Astrocyte of the cerebellum (primary cell): ENCODE results near the gene KCNIP3.

Source experiments
- DNase-seq: peaks from one replicate; pipeline ENCODE4 v3.0.0-alpha.2; 2011; ENCODE audit warnings: low read depth
- H3K4me3 ChIP-seq: 2 replicates; pipeline ENCODE4 v1.5.1; 2011; ENCODE audit warnings: mild to moderate bottlenecking, low read depth, low read length, moderate library complexity
- CTCF ChIP-seq: IDR thresholded peaks from 2 replicates; pipeline ENCODE4 v1.5.1; 2012; ENCODE audit warnings: low read length, low read depth, moderate library complexity, mild to moderate bottlenecking; ENCODE audit errors: missing control alignments
- in situ Hi-C: cut with HindIII; loops from 2 replicates; pipeline ENCODE4 v1.10.0; 2017; ENCODE audit warnings: low sequenced_read_pairs

The KCNIP3 gene

GRCh38 chr2:95315801-95316411 is 18.8 kb downstream of the KCNIP3 start:
- no peak overlapping the region for H3K4me3 ChIP-seq
- in situ Hi-C loops = no loop called here
- DNase-seq = peak; percentile 82
- no peak for TF ChIP-seq CTCF

GRCh38 chr2:95316466-95317122 is 19.4 kb downstream of the KCNIP3 start:
- no peak overlapping the region for H3K4me3 ChIP-seq
- TF ChIP-seq CTCF = peak; percentile 29
- peak; percentile 18 for DNase-seq
- in situ Hi-C loops = no loop called here

- DNase-seq = no peak
- in situ Hi-C loops = no loop called here
- no peak for TF ChIP-seq CTCF
- H3K4me3 ChIP-seq = no peak overlapping the region
These were observed 20.0 kb downstream of the KCNIP3 start for GRCh38 chr2:95317123-95317500.

GRCh38 chr2:95317665-95318425 is 20.7 kb downstream of the KCNIP3 start:
- H3K4me3 ChIP-seq = no peak overlapping the region
- no peak for DNase-seq
- in situ Hi-C loops = no loop called here
- no peak for TF ChIP-seq CTCF

- in situ Hi-C loops = no loop called here
- DNase-seq = no peak
- no peak for TF ChIP-seq CTCF
- no peak overlapping the region for H3K4me3 ChIP-seq
These were observed 21.5 kb downstream of the KCNIP3 start for GRCh38 chr2:95318431-95319220.
